RWPE1 (cell line): ENCODE results near the gene RNASET2.

ENCODE experiments used
- CTCF ChIA-PET: fragments of 350-600 bp; sonication (Branson Sonifier 250); formaldehyde crosslinking; extraction: SDS; loops from one replicate; lab custom pipeline; 2021; lab: Yijun Ruan, JAX
- POLR2A ChIA-PET: fragments of 400-600 bp; formaldehyde crosslinking; extraction: SDS; loops from one replicate; lab custom pipeline; 2020; ENCODE audit warnings: antibody characterized with exemption; ENCODE audit not compliant: low non-redundant PET; lab: Yijun Ruan, JAX
- DNase-seq: peaks from one replicate; pipeline ENCODE4 v3.0.0; 2012; ENCODE audit warnings: low spot score
- H3K27ac ChIP-seq: fragments of 450-650 bp; 2 replicates; pipeline ENCODE4 v1.5.1; 2017
- TF ChIP-seq, protein P1 (sequence below): fragments of 450-650 bp; conservative IDR thresholded peaks from 2 replicates; pipeline ENCODE4 v1.5.1; 2017; ENCODE audit warnings: low read depth, mild to moderate bottlenecking

Gene RNASET2

DNA sequence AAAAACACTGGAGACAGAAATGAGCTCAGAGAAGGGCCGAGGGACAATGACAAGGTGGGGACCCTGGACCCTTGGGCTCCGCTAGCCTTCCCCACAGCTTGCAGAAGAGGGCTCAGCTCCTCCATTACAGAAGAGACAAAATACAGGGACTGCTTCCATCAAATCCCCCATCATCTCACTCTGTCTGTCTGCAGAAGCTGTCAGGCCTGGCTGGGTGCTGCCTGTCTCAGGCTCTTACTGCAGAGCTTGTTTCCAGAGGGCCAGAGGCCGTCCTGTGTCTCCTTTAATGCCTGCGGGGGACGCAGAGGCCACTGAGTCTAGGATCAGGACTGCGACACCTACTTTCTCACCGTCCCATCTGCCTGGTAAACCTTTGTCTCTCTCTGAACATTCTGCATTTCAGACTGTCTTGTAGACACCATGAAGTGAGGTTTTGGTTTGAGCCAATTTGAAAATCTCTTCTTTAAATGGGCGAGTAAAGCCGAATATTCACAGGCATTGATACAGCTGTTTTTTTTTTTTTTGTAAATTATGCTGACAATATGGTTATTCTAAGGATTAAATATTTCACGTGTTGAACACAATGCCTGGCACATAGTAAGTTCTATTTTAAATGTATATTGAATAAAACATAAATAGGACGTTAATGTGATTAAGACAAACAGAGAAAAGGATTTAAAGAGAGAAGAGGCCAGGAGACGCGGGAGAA is 28.3 kb downstream of the RNASET2 start:
- CTCF ChIA-PET, result interaction anchor here (0.6 kb wide), 1 partner anchor 23 kb away, joined by 4 read pairs; no protein-coding TSS in a partner anchor
- POLR2A ChIA-PET, result no interaction called here
- TF ChIP-seq, protein P1, sequence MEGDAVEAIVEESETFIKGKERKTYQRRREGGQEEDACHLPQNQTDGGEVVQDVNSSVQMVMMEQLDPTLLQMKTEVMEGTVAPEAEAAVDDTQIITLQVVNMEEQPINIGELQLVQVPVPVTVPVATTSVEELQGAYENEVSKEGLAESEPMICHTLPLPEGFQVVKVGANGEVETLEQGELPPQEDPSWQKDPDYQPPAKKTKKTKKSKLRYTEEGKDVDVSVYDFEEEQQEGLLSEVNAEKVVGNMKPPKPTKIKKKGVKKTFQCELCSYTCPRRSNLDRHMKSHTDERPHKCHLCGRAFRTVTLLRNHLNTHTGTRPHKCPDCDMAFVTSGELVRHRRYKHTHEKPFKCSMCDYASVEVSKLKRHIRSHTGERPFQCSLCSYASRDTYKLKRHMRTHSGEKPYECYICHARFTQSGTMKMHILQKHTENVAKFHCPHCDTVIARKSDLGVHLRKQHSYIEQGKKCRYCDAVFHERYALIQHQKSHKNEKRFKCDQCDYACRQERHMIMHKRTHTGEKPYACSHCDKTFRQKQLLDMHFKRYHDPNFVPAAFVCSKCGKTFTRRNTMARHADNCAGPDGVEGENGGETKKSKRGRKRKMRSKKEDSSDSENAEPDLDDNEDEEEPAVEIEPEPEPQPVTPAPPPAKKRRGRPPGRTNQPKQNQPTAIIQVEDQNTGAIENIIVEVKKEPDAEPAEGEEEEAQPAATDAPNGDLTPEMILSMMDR, result no peak
- DNase-seq, result no peak
- no peak overlapping the region for H3K27ac ChIP-seq

DNA sequence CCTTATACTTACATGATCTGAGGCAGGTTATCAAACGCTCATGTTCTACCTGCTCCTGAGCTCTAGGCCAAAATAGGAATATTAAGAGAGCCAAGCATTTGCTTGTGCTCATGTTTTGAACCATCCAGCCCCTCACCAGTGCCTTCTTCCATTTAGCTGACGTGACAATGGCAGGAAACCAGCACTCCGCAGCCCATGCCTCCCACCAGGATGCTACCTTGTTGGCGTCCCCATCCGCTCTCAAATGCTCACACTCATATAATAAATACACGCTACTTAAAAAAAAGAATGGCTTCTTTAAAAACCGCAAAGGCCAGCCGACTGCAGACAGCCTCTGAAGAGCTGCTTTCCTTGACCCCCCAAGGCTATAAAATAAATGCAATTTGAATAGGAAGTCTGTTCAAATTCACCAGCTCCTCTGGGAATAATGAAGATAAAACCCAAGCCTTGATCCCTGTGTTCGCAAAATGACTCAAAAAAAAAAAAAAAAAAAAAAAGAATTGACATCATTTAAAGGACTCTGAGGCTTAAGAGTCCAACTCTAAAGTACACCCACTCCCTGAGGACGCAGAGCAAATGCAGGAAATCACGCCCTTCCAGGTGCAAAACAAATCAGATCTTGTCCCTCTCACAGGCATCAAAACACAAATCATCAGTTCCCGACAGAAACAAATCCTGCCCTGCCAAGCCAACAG is 29.0 kb downstream of the RNASET2 start:
- DNase-seq, result no peak
- POLR2A ChIA-PET, result no interaction called here
- H3K27ac ChIP-seq, result no peak overlapping the region
- CTCF ChIA-PET, result interaction anchor here (0.6 kb wide), 2 partner anchors 24 to 200 kb away, joined by 3 to 4 read pairs; no protein-coding TSS in a partner anchor
- TF ChIP-seq, protein P1, result no peak

GRCh38 chr6:166926748-166927147 is 29.6 kb downstream of the RNASET2 start:
- ChIA-PET CTCF (no interaction called here), POLR2A (no interaction called here)
- TF ChIP-seq, protein P1, result no peak
- H3K27ac ChIP-seq, result no peak overlapping the region
- no peak for DNase-seq

- DNase-seq, result no peak
- no peak overlapping the region for H3K27ac ChIP-seq
- ChIA-PET CTCF (interaction anchor here (0.5 to 0.6 kb wide), 2 partner anchors 20 to 473 kb away, joined by 3 read pairs; no protein-coding TSS in a partner anchor), POLR2A (no interaction called here)
- TF ChIP-seq, protein P1, result no peak
These were observed 31.0 kb downstream of the RNASET2 start for GRCh38 chr6:166925141-166925996.

GRCh38 chr6:166924531-166924930 is 31.8 kb downstream of the RNASET2 start:
- POLR2A ChIA-PET, result no interaction called here
- no peak for DNase-seq
- CTCF ChIA-PET, result interaction anchor here (0.6 kb wide), 1 partner anchor 780 kb away, joined by 3 read pairs; no protein-coding TSS in a partner anchor
- TF ChIP-seq, protein P1, result no peak
- no peak overlapping the region for H3K27ac ChIP-seq

DNA sequence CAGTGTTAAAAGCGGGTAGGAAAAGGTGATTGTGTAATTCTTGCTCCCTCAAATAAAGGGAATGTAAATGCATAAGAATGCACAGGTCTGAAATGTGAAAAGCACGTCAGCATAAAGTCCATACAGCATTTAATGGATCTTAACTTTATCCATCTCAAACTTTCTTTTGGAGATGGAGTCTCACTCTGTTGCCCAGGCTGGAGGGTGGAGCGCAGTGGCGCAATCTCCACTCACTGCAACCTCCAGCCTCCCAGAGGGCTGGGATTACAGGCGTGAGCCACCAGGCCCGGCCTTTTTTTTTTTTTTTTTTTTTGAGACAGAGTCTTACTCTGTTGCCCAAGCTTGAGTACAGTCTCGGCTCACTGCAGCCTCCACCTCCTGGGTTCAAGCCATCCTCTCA is 33.4 kb downstream of the RNASET2 start:
- CTCF ChIA-PET, result no interaction called here
- TF ChIP-seq, protein P1, result no peak
- DNase-seq, result no peak
- POLR2A ChIA-PET, result no interaction called here
- H3K27ac ChIP-seq, result no peak overlapping the region
